Calu3 (cell line): Measurements from ENCODE around the gene LMF2. TPM values are rescaled to one million over a fixed set of nuclear protein-coding genes. Genes with fewer than 3 reads are reported as not detected.

ENCODE experiments used
- BruUV-seq: library from RNA; stranded (reverse); fragments of 400-500 nt; replicated peaks from 2 replicates; lab custom pipeline; 2021; lab: Mats Ljungman, UMichigan
- CTCF ChIA-PET: fragments of 300-600 bp; sonication (Branson Sonifier 250); formaldehyde crosslinking; loops from one replicate; lab custom pipeline; 2022; ENCODE audit warnings: antibody characterized with exemption; lab: Charles Lee
- DNase-seq: peaks from one replicate; pipeline ENCODE4 v3.0.0; 2022
- H3K27ac Mint-ChIP-seq: one replicate; pipeline ENCODE4 v1.8.0; 2022; ENCODE audit warnings: mixed read lengths; ENCODE audit not compliant: unreplicated experiment
- H3K27me3 Mint-ChIP-seq: one replicate; pipeline ENCODE4 v1.8.0; 2022; ENCODE audit warnings: mixed read lengths; ENCODE audit not compliant: unreplicated experiment
- H3K36me3 Mint-ChIP-seq: one replicate; pipeline ENCODE4 v1.8.0; 2022; ENCODE audit warnings: mild to moderate bottlenecking, moderate library complexity, mixed read lengths; ENCODE audit not compliant: insufficient read depth, unreplicated experiment
- H3K4me1 Mint-ChIP-seq: one replicate; pipeline ENCODE4 v1.8.0; 2022; ENCODE audit warnings: mild to moderate bottlenecking, low read depth, mixed read lengths; ENCODE audit not compliant: unreplicated experiment
- H3K4me3 Mint-ChIP-seq: one replicate; pipeline ENCODE4 v1.8.0; 2022; ENCODE audit warnings: mild to moderate bottlenecking, low read depth, moderate library complexity, mixed read lengths; ENCODE audit not compliant: unreplicated experiment
- H3K9me3 Mint-ChIP-seq: one replicate; pipeline ENCODE4 v1.8.0; 2022; ENCODE audit warnings: low read depth, mixed read lengths; ENCODE audit not compliant: unreplicated experiment
- intact Hi-C: fragments of 100-400 bp; cut with micrococcal nuclease; formaldehyde crosslinking; loops from one replicate; pipeline ENCODE4 v1.10.0; 2022; ENCODE audit not compliant: unreplicated experiment
- total RNA-seq: library from RNA; stranded (reverse); gene quantifications from 2 replicates; pipeline ENCODE4 v1.2.3, GENCODE V29; 2022
- TF ChIP-seq, protein P1 (sequence below): fragments of 200-600 bp; IDR thresholded peaks from one replicate; pipeline ENCODE4 v1.8.0; 2022; ENCODE audit warnings: antibody characterized with exemption; ENCODE audit not compliant: unreplicated experiment

Gene LMF2
- total RNA-seq, 1 experiment from 2014 or later, result 85.2 TPM

DNA sequence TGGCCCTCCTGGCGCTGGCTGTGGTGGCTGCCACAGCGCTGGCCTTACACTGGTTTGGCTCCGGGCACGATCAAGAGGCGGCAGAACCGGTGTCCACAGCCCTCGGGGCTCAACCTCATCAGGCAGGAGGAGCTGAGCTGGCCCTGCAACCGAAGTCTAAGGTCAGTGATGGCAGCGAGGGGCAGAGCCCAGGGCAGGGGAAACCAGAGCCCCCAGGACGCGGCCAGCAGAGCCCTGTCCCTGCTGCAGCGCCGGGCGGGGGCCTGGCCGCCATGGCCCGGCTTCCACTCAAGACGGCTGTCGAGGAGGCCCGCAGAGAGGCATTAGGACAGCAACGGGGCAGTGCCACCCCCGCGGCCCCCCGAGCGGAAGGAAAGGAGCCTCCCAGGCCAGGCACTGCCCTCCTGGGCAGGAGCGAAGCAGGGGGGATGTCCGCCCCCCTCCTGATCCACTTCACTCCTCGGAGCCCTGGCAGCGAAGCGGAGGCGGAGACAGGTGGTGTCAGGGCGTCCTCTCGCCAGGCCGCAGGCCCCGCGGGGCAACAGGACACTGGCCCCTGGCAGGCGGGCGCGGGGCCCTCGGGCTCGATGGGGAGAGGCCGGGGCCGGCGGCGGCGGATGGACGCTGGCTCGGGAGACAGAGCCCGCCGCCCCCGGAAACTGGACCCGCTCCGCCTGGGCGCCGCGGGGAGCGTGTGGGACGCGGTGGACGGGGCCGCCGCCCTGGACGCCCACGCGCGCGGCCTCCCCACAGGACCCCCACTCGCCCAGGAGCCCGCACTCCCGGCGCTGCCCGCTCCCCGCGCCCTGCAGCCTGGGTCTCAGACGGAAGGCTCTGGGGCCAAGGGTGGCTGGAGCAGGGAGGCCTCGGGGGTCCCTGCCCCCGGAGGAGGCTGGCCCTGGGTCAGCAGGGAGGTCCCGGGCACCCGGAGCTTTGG is 39.1 kb upstream of the LMF2 start:
- Mint-ChIP-seq H3K36me3 (peaks cover 13% of the 10 kb centered on the region), H3K4me3 (peak overlapping the region; percentile 43), H3K27ac (peak overlapping the region; percentile 92), H3K27me3 (no peaks in the 10 kb centered on the region), H3K4me1 (peaks cover 23% of the 10 kb centered on the region), H3K9me3 (no peaks in the 10 kb centered on the region)
- TF ChIP-seq, protein P1, sequence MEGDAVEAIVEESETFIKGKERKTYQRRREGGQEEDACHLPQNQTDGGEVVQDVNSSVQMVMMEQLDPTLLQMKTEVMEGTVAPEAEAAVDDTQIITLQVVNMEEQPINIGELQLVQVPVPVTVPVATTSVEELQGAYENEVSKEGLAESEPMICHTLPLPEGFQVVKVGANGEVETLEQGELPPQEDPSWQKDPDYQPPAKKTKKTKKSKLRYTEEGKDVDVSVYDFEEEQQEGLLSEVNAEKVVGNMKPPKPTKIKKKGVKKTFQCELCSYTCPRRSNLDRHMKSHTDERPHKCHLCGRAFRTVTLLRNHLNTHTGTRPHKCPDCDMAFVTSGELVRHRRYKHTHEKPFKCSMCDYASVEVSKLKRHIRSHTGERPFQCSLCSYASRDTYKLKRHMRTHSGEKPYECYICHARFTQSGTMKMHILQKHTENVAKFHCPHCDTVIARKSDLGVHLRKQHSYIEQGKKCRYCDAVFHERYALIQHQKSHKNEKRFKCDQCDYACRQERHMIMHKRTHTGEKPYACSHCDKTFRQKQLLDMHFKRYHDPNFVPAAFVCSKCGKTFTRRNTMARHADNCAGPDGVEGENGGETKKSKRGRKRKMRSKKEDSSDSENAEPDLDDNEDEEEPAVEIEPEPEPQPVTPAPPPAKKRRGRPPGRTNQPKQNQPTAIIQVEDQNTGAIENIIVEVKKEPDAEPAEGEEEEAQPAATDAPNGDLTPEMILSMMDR, result no peak
- intact Hi-C loops, result no loop called here
- no peak for DNase-seq
- CTCF ChIA-PET, result interaction anchor here (0.5 to 1.8 kb wide), 2 partner anchors 16 to 34 kb away, joined by 7 to 8 read pairs; partner anchors contain the start of gene SYCE3
- no TSS peak for BruUV-seq

DNA sequence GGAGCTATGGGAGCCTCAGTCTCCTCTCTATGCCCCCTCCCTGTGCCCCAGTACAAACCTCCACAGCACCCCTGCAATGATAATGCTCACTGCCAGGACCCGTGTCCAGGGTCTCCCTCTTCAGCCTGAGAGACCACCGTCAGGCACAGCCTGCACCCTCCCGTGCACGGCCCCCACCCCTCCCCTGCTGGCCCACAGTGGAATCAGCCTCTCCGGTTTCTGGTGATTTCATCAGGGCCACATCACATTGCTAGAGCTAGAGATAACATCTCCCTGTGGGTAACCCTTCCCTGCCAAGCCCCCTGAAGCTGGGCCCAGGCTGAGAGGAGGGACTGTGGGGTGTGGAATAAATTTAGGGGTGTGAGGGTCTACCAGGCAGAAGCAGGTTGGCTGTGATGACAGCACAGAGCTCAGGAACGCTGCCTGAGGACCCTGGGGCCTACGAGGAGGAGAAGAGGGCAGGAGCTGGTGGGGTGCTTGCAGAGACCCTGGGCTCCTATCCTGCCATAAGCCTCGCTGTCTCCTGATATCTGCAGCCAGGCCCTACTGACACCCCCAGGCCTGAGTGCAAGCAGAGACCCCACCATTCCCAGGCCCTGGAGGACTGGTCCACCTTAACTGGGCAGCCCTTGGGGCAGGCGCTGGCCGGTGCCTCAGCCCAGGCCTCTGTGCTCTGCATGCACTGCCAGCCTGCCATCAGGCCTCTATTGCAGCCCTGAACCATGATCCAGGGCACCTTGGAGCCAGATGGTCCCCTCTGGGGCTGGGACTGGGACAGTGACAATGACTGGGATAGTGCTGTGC is 38.2 kb upstream of the LMF2 start, which contains the start of gene KLHDC7B:
Gene KLHDC7B, plus strand, starts transcription at position 378 of the 804 bp plus-strand sequence. Its CDS starts 345 bp downstream, at position 723.
- peaks cover 22% of the 10 kb centered on the region for H3K36me3 Mint-ChIP-seq
- H3K27me3 Mint-ChIP-seq, result no peaks in the 10 kb centered on the region
- TF ChIP-seq, protein P1, result no peak
- no peak for DNase-seq
- peaks cover 30% of the 10 kb centered on the region for H3K4me1 Mint-ChIP-seq
- H3K4me3 Mint-ChIP-seq, result peak within 1 kb of the TSS; percentile 43
- CTCF ChIA-PET, result interaction anchor here (0.5 to 1.8 kb wide), 5 partner anchors 17 to 88 kb away, joined by 3 to 8 read pairs (median 3); partner anchors contain the start of genes ARSA, SCO2 and SYCE3
- intact Hi-C loops, result no loop called here
- H3K27ac Mint-ChIP-seq, result peak within 1 kb of the TSS; percentile 92
- BruUV-seq, result no TSS peak
- H3K9me3 Mint-ChIP-seq, result no peaks in the 10 kb centered on the region

DNA sequence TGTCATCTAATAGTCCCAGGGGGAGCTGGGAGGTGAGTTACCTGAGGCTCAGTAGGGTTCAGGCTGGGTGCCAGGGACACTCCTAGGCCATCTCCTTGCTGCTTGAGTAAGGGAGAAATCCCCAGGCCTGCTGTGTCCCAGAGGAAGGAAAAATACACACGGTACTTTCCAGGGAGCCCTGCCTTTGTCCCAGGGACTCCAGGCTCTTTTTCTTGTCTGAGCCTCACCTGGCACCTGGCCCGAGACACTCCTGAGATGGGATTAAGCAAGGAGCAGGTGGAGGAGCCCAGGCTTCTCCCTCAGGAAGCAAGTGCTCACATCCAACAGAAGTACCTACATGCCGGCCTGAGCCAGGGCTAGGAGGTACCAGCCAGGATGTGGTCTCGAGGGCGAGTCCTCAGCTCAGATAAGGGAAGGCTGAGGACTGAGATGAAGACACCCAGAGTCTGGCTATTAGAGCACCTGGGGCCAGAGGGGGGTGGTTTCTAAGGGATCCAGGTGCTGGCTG is 37.3 kb upstream of the LMF2 start:
- Mint-ChIP-seq H3K4me1 (peaks cover 39% of the 10 kb centered on the region), H3K27ac (peak overlapping the region; percentile 92)
- TSS peak; percentile 44 for BruUV-seq

More for the DNA sequence above, 37.3 kb upstream of the LMF2 start:
- TF ChIP-seq, protein P1, result no peak
- intact Hi-C loops, result no loop called here
- DNase-seq, result peak; percentile 55
- CTCF ChIA-PET, result interaction anchor here (0.5 to 1.8 kb wide), 4 partner anchors 18 to 89 kb away, joined by 3 to 7 read pairs (median 4); partner anchors contain the start of genes ARSA, SCO2 and SYCE3
- Mint-ChIP-seq H3K9me3 (no peaks in the 10 kb centered on the region), H3K27me3 (no peaks in the 10 kb centered on the region), H3K36me3 (peaks cover 24% of the 10 kb centered on the region), H3K4me3 (peak overlapping the region; percentile 43)
